NCI-H748 (cell line): ENCODE results near the gene APOL2.
A peak's percentile ranks its signal among the peaks of the same experiment; 100 is the strongest.
"Not testable (repeated sequence)": the region's sequence is repeated elsewhere in the genome, so short reads cannot be mapped to it uniquely, and the experiment has no call there.

ENCODE experiments used
- DNase-seq: peaks from one replicate; lab custom pipeline; 2025; ENCODE audit not compliant: unreplicated experiment; lab: John Stamatoyannopoulos, UW

Gene APOL2

DNA sequence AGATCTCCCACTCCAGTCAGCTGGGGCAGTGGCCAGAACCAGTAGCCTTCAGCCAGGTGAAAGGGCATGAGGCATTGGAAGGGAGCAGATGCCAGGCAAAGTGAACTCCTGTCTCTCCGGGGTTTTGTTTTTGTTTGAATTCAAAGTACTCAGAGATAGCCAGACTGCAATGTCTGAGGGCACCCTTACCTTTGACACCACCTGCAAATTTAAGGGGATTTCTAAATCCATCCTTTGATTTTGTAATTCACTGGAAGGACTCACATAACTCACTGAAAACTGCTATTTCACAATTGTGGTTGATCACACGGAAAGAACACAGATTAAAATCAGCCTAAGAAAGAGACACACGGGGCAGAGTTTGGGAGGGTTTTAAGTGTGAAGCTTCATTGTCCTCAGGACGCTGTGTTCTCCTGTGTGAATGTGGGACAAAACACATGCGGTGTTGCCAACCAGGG lies 23.9 kb upstream of the APOL2 start:
- not testable (repeated sequence) for DNase-seq

DNA sequence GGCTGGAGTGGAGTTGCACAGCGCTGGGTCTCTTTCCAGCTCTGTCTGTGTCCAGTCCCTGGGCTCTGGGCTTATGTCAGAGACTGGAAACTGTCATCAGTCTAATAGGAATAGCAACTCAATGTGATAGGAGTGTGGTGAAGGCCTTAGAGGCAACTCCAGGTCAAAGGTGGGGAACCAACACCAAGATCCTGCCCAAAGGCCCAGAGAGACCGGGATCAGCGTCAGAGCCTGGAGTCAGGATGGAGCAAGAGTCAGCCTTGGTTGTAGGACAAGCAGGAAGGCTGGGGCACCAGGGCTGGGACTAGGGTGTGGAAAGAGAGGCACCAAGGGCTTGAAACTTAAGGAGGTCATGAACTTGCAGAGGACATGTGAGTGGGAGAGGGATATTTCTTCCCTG lies 23.0 kb upstream of the APOL2 start:
- DNase-seq = not testable (repeated sequence)

DNA sequence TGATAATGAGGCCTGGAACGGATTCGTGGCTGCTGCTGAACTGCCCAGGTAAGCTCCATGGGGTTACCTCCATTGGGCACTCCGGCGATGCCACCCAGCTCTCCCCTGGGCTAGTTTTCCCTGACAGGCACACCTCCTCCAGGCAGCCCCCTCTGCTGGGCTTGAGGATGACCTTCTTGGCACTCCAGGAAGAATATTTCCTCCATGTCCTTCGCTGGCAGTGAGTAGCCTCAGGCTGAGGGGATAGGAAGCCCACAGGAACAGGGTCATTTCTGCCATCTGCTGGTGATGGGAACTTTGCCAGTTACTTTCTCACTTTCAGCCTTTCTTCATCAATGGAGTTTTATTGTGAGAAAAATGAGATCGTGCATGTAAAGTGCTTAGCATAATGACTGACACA lies 22.3 kb upstream of the APOL2 start:
- DNase-seq = not testable (repeated sequence)

DNA sequence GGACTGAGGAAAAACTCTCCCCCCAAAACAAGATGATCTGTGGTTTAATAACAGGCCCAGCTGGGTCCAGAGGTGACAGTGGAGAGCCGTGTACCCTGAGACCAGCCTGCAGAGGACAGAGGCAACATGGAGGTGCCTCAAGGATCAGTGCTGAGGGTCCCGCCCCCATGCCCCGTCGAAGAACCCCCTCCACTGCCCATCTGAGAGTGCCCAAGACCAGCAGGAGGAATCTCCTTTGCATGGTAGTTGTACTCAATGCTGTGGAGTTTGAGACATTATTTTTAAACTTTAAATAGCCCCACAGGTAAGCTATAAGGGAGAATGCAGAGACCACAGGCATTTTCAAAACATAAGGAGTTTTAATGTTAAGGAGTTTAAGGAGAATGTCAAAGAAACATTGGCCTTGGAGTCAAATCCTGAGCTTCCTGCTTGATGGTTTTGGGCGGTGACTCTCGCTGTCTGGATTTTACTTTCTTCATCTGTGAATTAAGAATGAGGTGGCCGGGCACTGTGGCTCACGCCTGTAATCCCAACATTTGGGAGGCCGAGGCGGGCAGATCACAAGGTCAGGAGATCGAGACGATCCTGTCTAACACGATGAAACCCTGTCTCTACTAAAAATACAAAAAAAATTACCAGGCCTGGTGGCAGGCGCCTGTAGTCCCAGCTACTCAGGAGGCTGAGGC lies 20.4 kb upstream of the APOL2 start:
- DNase-seq = no peak

DNA sequence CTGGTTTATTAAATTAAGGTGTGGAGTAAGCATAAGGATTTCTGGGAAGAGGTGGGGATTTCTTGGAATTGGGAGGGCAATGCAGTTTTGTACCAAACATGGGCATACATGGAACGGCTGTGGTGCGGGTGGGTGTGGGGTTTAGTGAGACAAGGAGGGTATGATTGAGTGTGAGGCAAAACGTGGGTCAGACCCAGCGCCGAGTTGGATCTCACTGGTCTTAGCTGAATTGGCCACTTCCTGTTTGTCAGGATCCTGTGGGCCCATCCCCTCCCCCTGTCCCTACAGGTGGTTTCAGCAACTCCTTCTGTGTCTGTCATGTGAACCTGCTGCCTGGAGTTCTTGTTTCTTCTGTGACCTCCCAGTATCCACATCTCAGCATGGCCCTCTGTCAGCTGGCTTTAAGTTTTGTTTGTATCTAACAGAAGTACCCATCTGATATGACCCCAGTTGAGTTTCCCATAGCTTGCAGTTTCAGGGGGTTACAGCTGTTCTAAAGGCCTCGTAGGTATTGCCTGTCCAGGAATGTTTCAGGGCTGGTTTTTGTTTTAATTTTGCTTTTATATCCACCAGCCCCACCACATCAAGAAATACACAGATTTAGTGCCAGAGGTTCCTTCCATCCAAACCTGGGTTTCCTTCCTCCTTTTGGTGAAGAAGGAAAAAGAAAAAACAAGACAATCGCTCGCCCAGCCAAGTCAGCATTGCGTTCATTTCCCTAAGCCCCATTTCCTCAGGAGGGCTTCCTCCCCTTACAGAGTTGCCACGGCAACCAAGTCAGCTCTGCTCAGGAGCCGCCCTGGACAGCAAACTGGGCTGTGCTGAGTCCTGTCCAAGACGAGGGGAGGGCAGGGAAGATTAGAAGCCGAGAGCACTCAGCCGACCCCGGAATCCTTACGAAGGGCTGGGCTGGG lies 19.6 kb upstream of the APOL2 start:
- peak; percentile 3 for DNase-seq

DNA sequence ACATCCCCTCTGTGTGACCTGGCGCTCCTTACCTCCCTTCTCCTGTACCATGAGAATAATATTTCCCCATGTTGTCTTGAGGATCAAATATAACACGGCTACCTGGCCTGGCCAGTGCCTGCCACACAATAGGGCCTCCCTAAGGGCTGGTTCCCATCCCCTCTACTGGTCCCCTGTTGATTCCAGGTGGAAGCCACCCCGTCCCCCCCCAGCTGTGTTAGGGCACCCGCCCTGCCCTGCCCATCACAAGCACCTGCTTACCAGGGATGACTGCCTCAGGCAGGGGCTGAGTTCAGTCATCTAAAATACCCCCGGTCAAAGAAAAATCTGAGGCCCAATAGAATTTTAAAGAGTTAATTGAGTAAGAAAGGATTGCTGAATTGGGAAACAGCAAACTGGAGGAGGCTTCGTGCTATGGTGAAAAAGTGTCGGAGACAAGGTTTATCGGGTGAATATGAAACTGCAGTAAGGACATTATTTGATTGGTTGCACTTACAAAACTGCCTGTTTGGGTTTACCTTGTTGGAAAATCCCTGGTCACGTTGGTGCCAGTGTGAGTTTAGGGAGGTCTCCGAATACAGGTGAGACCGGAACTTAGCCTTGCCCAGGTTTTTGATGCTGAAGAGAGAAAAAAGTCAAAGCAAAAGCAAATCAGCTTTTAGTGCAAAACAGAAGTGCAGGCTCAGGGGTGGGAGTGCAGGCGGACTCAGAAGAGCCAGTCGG lies 18.8 kb upstream of the APOL2 start:
- no peak for DNase-seq

DNA sequence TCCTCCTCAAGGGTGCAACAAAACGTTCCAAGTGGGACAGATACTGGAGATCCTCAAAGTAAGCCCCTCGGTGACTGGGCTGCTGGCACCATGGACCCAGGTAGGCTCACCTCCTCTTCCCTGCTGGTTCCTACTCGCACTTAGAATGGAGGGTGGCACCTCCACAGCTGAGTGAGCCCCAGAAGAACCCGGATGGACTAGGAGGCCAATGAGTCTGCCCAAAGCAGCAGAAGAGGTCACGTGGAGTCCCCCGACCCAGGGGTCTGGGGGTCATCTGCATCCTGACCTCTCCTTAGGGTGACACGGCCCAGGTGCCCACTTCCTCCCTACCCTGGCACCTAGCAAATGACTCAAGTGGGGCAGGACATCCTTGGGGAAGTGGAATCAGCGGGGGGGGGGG lies 18.0 kb upstream of the APOL2 start:
- DNase-seq = no peak

DNA sequence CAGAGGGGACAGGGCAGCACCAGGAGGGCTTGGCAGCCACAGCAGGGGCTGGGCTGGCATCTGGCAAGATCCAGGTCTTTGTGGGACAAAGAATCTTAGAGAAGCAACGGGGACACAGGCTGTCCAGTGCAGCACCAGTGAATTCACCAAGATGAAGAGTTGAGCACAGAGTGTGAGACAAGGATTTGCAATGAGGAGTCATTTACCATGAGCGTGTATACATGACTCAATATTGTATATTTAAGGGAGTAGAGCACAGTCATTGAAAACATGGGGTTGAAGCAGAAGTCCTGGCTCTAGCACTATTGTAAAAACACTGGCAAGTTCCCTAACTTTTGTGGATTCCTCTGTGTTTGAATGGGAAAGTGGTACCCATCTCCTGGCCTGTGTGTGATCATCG lies 17.2 kb upstream of the APOL2 start:
- no peak for DNase-seq

DNA sequence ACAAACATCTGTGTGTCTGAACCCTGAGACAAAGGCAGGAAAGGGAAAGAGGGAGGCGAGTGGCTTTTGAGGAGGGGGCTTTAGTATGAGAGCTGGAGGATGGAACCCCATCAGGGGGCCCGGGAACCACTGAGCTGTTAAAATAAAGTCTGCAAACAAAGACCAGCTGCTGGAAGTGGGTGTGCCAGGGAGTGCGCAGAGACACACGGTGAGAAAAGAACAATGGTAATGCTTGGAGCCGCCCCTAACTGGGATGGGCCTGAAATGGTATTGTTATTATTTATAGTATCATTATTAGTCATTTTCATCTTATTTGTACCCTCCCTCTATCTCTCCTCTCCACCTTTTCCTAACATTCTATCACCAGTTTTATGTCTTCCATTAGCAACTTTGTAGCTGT lies 16.2 kb upstream of the APOL2 start:
- not testable (repeated sequence) for DNase-seq

DNA sequence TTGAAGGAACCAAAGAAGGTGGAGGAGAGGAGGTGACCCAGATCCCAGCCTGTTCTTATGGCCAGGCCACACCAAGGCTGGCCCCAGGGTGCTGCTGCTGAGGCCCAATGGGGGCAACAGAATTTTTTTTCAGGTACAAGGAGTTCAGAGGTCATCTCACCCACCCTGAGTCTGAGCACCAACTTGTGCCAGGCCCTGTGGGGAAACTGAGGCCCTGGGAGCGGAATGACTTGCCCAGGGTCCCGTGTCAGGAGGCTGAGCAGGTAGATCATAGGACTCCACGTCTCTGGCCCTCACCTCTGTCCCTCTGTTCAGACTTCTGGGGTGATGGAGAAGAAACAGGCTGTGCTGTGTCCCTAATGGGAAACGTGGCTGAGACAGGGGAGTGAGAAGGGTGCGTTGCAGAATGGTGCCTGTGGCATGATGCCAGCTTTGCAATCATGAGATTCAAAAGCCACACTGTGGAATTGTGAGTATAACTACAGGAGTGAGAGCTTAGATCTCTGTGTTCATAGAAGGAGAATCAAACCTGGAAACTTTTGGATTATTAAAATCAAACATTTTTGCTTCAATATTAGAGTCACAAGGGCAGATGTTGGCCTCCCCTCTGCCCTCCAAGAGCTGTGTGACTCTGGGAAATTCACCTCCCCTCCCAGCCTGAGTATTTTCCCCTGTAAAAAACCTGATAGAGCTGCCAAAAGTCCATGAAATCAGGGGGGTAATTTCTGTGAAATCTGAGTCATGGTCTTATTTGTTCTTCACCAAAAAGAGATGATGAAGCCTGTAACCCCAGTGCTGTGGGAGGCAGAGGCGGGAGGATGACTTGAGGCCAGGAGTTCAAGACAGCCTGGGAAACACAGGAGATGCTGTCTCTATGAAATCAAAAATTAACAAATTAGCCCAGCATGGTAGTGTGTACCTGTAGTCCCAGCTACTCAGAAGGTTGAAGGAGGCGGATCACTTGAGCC lies 14.5 kb upstream of the APOL2 start:
- peak; percentile 9 for DNase-seq

DNA sequence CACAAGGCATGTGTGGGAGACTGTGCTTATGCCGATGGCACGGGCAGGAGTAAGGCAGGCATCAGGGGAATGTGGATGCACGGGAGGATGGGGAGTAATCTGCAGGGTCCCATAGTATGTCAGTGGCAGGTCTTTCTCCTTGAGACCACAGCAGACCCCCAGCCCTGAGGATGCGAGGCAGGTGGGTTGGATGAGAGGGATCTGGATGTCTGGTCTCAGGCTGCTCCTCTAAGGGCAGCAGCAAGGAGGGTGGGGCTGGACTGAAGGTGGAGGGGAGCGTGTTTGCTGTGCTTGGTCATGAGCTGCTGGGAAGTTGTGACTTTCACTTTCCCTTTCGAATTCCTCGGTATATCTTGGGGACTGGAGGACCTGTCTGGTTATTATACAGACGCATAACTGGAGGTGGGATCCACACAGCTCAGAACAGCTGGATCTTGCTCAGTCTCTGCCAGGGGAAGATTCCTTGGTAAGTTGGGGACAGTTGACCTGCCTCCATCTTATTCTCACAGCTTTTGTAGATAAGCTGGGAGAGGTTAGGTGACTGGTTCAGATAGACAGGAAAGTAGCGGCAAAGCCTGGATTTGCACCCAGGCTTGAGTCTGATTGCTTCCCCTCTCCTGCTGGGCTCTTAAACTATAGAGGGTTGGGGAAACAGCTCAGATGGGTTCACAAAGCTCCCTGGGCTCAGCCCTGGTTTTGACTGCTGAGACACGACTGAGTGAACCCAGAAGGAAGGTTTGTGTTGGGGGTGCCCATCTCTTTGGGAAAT lies 13.6 kb upstream of the APOL2 start, which contains the start of gene APOL1:
Gene APOL1, plus strand, starts transcription at position 380 of the 769 bp plus-strand sequence. CDS start 1,823 bp downstream, outside the sequence.
- DNase-seq = no peak

DNA sequence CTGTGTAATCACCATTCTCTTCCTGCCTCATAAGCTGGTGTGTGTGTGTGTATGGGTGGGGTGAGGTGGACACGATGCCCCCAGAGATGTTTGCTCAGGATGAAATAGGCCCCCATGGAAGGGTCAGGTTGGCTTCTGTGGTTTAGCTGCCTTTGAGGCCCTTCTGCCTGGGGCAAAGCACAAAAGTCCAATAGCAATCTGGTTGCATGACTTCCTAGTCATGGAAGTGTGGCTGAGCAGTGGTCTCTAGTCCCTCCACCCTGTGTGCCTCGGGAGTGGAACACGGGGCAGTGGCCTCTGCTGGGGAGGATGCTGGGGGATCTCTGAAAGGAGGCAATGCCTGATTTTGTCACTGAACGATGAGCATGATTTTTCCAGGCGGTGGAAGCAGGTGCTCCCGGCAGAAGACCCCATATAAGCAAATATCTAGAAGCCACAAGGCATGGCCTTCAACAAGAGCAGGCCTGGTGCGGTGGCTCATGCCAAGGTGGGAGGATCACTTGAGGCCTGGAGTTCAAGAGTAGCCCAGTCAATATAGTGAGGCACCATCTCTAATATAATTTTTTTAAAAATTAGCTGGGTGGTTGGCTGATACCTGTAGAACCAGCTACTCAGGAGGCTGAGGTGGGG lies 12.8 kb upstream of the APOL2 start:
- DNase-seq = not testable (repeated sequence)

DNA sequence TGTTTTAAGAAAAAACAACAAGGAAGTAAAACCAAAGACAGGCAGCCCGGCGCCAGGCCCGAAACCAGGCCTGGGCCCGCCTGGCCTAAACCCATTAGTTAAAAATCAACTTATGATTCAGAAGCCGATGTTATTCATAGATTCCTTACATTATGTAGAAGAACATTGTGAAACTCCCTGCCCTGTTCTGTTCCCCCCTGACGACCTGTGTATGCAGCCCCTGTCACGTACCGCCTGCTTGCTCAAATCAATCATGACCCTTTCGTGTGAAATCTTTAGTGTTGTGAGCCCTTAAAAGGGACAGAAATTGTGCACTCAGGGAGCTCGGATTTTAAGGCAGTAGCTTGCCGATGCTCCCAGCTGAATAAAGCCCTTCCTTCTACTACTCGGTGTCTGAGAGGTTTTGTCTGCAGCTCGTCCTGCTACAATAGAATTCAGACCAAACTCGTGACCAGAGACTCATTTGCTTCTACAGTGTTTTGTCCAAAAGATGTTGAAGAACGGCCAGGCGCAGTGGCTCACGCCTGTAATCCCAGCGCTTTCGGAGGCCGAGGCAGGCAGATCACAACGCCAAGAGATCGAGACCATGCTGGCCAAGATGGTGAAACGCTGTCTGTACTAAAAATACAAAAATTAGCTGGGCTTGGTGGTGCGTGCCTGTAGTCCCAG lies 11.1 kb upstream of the APOL2 start:
- DNase-seq = not testable (repeated sequence)

DNA sequence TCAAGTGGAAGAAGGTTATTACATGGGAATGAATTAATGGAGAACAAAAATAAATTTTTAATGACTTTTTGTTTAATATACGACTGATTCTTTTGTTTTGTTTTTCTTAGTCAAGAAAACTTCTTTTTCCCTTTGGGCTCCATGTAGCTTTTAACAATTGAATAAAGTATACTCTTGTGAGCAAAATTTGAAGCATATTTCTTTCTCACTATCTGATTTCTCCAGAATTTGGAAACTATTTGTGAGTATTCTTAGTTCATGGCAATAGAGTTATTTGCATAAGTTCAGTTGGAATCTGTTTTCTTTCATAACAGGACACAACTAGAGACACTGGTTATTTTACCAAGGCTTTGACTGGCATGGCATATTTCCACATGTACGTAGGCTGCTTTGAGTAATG lies 9.8 kb upstream of the APOL2 start:
- DNase-seq = no peak

DNA sequence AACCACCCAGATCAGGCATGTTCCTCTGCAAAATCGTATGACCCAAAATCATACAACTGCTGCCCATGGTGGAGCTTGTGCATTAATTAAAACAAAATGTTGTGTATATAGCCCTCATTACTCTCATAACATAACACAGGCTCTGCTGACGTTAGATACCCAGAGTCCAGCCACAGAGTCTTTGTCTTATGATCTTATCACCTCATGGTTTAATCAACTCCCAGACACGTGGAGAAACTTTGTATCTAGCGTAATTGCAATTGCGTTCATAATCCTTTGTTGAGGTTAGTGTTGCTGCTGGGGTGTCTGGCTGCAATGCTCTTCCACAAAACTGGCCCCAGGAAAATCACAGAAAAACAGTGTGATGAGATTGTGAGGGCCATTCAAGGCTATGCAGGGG lies 8.6 kb upstream of the APOL2 start:
- DNase-seq = no peak

DNA sequence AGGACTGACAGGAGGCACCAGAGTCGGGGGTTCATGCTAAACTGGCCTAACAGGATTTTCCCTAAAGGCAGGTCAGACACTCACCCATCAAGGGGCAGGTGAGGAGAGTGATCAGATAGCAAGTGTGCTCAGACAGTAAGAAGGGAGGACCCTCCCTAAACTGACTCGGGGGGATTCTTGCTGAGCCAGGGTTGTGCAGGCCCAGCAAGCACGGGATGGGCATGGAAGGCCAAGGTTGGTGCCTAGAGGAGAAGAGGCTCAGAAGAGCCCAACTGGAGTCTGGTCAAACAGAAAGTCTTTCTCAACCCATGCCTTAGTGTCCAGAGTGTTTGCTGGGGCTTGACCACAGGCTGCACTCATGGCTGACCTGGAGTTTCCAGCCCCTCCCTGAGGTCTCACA lies 7.4 kb upstream of the APOL2 start:
- DNase-seq = no peak

DNA sequence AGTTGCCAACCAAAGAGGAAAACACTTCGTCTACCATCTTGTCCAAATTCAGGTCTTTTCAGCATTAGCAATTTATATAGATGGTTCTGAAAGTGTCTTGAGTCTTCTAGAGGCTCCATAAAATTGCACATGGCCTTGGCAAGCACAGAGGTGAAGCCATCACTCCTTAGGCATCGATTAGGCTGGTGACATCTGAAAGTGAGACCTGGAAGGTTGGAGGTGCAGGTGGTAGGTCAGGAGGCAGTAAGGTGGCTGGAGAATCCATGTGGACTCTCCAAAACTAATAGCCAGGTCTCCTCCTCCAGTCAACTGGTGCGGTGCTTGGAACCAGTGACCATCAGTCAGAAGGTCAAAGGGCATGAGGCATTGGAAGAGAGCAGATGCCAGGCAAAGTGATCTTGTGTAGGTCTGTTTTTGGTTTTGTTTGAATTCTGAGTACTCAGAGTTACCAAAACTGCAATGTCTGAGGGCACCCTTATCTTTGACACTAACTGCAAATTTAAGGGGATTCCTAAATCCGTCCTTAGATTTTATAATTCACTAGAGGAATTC lies 6.6 kb upstream of the APOL2 start:
- DNase-seq = no peak
